Testis (tissue), 3 donors: ENCODE data around the gene KCNE1. TPM values are rescaled to one million over a fixed set of nuclear protein-coding genes. Genes with fewer than 3 reads are reported as not detected.

Experiments
- DNase-seq: peaks from one replicate; pipeline ENCODE4 v3.0.0-alpha.2; 2019
- H3K27ac ChIP-seq, 2 donors: fragments of 200-600 bp; sonication (generic); one replicate each; pipeline ENCODE4 v1.5.1; 2019
- H3K27me3 ChIP-seq: fragments of 200-600 bp; sonication (generic); one replicate; pipeline ENCODE4 v1.5.1; 2019
- H3K36me3 ChIP-seq: fragments of 200-600 bp; sonication (generic); one replicate; pipeline ENCODE4 v1.5.1; 2017; ENCODE audit warnings: low read depth; ENCODE audit errors: missing control alignments
- H3K4me1 ChIP-seq: fragments of 200-600 bp; sonication (generic); one replicate; pipeline ENCODE4 v1.5.1; 2019
- H3K4me3 ChIP-seq, 2 donors: fragments of 200-600 bp; sonication (generic); one replicate each; pipeline ENCODE4 v1.5.1; 2017 to 2019
- H3K9me3 ChIP-seq: fragments of 200-600 bp; sonication (generic); one replicate; pipeline ENCODE4 v1.5.1; 2017
- CTCF ChIP-seq, 3 experiments: fragments of 450-650 bp in 2 of 3; fragments of 200-600 bp in 1 of 3; sonication (generic) in 1 of 3; IDR thresholded peaks; one replicate each; pipeline ENCODE4 v1.5.1; 2016 to 2019; ENCODE audit warnings: antibody characterized with exemption in 3 of 3, mild to moderate bottlenecking in 2 of 3, moderate library complexity in 1 of 3
- POLR2A ChIP-seq: fragments of 450-650 bp; IDR thresholded peaks from one replicate; pipeline ENCODE4 v1.6.1; 2017; ENCODE audit warnings: antibody characterized with exemption, mild to moderate bottlenecking, moderate library complexity
- WGBS, 2 donors: methylation state at CpG; one replicate each; pipeline ENCODE4 v1.1.5; 2018; 5-methylcytosine and 5-hydroxymethylcytosine counted together
- intact Hi-C: fragments of 100-400 bp; cut with DNase I; formaldehyde crosslinking; loops from one replicate; pipeline ENCODE4 v1.15.1; 2023; ENCODE audit warnings: low total_unique reads
- polyA plus RNA-seq: library from polyadenylated mRNA; stranded (reverse); fragments of 350-450 nt; fragmentation: Illumina TruSeq; extraction: RNeasy Lipid Tissue Mini Kit (QIAGEN cat#74804); gene quantifications from one replicate; pipeline ENCODE4 v1.2.3, GENCODE V29; 2014; ENCODE audit warnings: low read depth, low replicate concordance; ENCODE audit not compliant: insufficient read depth
- total RNA-seq, 2 donors: library from RNA; depleted of rRNA; stranded (reverse); fragments of >200 nt; gene quantifications; one replicate each; pipeline ENCODE4 v1.2.3, GENCODE V29; 2016

Gene KCNE1
- total and polyA plus RNA-seq, 3 donors from 2014 or later, result 7.3 to 16.7 (median 12.4) TPM

GRCh38 chr21:34536820-34537219, 24.8 kb upstream of the KCNE1 start:
- WGBS, 2 donors, result 53 to 60% methylated on average over 2 of the region's 2 CpGs
- intact Hi-C loops, result no loop called here
- no peaks in the 10 kb centered on the region for H3K9me3 ChIP-seq
- TF ChIP-seq POLR2A (no peak), CTCF (IDR thresholded peaks at IDR 0.05) (no peak)
- no peaks in the 10 kb centered on the region for H3K36me3 ChIP-seq
- H3K27me3 ChIP-seq, result no peaks in the 10 kb centered on the region
- peaks cover 2% of the 10 kb centered on the region for H3K4me1 ChIP-seq
- no peak for DNase-seq
- H3K4me3 ChIP-seq, result no peak overlapping the region
- H3K27ac ChIP-seq, result no peak overlapping the region

GRCh38 chr21:34536311-34536710, 24.3 kb upstream of the KCNE1 start:
- Histone ChIP-seq H3K4me1 (peaks cover 5% of the 10 kb centered on the region), H3K36me3 (no peaks in the 10 kb centered on the region), H3K27ac (no peak overlapping the region), H3K4me3 (no peak overlapping the region), H3K9me3 (no peaks in the 10 kb centered on the region), H3K27me3 (no peaks in the 10 kb centered on the region)
- no peak for DNase-seq
- TF ChIP-seq POLR2A (no peak), CTCF (IDR thresholded peaks at IDR 0.05) (no peak)
- 92 to 93% methylated on average over 8 of the region's 8 CpGs for WGBS, 2 donors
- intact Hi-C loops, result no loop called here

GRCh38 chr21:34535886-34536285, 23.9 kb upstream of the KCNE1 start:
- WGBS, 2 donors, result 93 to 98% methylated on average over 3 of the region's 3 CpGs

GRCh38 chr21:34534522-34534921, 22.5 kb upstream of the KCNE1 start:
- Histone ChIP-seq H3K36me3 (no peaks in the 10 kb centered on the region), H3K9me3 (no peaks in the 10 kb centered on the region), H3K27ac (no peak overlapping the region), H3K4me3 (no peak overlapping the region), H3K27me3 (no peaks in the 10 kb centered on the region), H3K4me1 (peaks cover 10% of the 10 kb centered on the region)
- 77 to 89% methylated on average over 4 of the region's 4 CpGs for WGBS, 2 donors
- TF ChIP-seq POLR2A, result no peak
- TF ChIP-seq CTCF (IDR thresholded peaks at IDR 0.05), result no peak
- intact Hi-C loops, result no loop called here
- no peak for DNase-seq

More at GRCh38 chr21:34535886-34536285, 23.9 kb upstream of the KCNE1 start:
- Histone ChIP-seq H3K9me3 (no peaks in the 10 kb centered on the region), H3K4me1 (peaks cover 9% of the 10 kb centered on the region), H3K27me3 (no peaks in the 10 kb centered on the region), H3K4me3 (no peak overlapping the region), H3K36me3 (no peaks in the 10 kb centered on the region), H3K27ac (no peak overlapping the region)
- intact Hi-C loops, result no loop called here
- no peak for DNase-seq
- TF ChIP-seq CTCF (IDR thresholded peaks at IDR 0.05) (no peak), POLR2A (no peak)

GRCh38 chr21:34533938-34534337, 21.9 kb upstream of the KCNE1 start:
- H3K4me3 ChIP-seq, result no peak overlapping the region
- 79 to 87% methylated on average over 3 of the region's 3 CpGs for WGBS, 2 donors
- TF ChIP-seq CTCF (IDR thresholded peaks at IDR 0.05) (no peak), POLR2A (no peak)
- no peaks in the 10 kb centered on the region for H3K9me3 ChIP-seq
- H3K4me1 ChIP-seq, result peaks cover 10% of the 10 kb centered on the region
- no peak for DNase-seq
- no peak overlapping the region for H3K27ac ChIP-seq
- H3K36me3 ChIP-seq, result no peaks in the 10 kb centered on the region
- intact Hi-C loops, result no loop called here
- H3K27me3 ChIP-seq, result no peaks in the 10 kb centered on the region
